Keratinocyte (primary cell): Measurements from ENCODE around the gene PRKAR1B.

Experiments
- EZH2 ChIP-seq: IDR thresholded peaks from one replicate; pipeline ENCODE4 v1.6.1; 2012; ENCODE audit warnings: inconsistent platforms, mild to moderate bottlenecking, low read length, moderate library complexity
- TF ChIP-seq, protein P1 (sequence below), 3 experiments: IDR thresholded peaks in 1 of 3; conservative IDR thresholded peaks in 1 of 3; optimal IDR thresholded peaks in 1 of 3; 2 replicates in 2 of 3; 3 replicates in 1 of 3; pipeline versions ENCODE3 to v1.5.1; 2011; ENCODE audit warnings: low read length in 3 of 3, mild to moderate bottlenecking in 3 of 3, moderate library complexity in 2 of 3, control low read depth in 1 of 3, inconsistent platforms in 1 of 3; ENCODE audit not compliant: insufficient read depth in 2 of 3; ENCODE audit errors: extremely low read depth in 1 of 3

DNA sequence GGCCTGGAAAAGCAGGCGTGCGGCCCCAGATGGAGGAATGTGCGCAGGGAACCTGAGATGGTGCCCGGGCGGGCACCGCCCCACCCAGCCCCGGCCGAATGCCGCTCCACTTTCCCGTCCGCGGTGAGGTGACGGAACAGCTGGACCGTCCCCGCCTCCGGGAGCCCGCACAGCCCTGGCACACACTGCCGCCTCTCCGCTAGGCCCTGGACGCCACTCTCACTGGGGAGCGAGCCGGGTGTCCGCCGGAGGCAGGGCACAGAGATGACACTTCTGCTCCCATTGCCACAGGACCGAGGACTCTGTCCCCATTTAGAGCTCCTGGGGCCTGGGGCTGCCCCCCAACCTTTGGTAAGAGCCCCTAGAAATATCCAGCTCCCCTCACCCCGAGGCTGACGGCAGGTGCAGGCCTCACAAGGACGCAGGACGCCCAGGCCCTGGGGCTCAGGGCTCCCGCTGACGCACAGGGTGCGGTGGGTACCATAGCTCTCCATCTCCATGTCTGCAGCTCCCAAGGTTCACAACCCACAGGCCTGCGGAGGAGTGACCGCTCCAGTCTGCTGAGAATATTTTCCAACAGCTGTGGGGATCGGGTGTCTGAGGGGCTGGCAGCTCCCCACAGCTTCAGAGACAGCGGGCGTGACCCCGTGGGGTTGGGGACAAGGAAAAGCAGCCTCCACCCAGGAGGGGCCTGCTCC, 155.2 kb downstream of the PRKAR1B start:
- TF ChIP-seq, protein P1, sequence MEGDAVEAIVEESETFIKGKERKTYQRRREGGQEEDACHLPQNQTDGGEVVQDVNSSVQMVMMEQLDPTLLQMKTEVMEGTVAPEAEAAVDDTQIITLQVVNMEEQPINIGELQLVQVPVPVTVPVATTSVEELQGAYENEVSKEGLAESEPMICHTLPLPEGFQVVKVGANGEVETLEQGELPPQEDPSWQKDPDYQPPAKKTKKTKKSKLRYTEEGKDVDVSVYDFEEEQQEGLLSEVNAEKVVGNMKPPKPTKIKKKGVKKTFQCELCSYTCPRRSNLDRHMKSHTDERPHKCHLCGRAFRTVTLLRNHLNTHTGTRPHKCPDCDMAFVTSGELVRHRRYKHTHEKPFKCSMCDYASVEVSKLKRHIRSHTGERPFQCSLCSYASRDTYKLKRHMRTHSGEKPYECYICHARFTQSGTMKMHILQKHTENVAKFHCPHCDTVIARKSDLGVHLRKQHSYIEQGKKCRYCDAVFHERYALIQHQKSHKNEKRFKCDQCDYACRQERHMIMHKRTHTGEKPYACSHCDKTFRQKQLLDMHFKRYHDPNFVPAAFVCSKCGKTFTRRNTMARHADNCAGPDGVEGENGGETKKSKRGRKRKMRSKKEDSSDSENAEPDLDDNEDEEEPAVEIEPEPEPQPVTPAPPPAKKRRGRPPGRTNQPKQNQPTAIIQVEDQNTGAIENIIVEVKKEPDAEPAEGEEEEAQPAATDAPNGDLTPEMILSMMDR (optimal IDR thresholded peaks at IDR 0.05 in 1 of 3, IDR thresholded peaks at IDR 0.05 in 1 of 3, conservative IDR thresholded peaks at IDR 0.05 in 1 of 3; ENCODE audit: extremely low read depth in 1 of 3, insufficient read depth in 2 of 3, low read length in 3 of 3): no peak
- TF ChIP-seq EZH2: no peak
